ENCODE measurements around the gene MESP1. TPM values are rescaled to one million over a fixed set of nuclear protein-coding genes. Genes with fewer than 3 reads are reported as not detected.

Gene MESP1
- total and polyA plus RNA-seq, 12 donors = 0.46 to 11.7 (median 4.8) TPM

DNA sequence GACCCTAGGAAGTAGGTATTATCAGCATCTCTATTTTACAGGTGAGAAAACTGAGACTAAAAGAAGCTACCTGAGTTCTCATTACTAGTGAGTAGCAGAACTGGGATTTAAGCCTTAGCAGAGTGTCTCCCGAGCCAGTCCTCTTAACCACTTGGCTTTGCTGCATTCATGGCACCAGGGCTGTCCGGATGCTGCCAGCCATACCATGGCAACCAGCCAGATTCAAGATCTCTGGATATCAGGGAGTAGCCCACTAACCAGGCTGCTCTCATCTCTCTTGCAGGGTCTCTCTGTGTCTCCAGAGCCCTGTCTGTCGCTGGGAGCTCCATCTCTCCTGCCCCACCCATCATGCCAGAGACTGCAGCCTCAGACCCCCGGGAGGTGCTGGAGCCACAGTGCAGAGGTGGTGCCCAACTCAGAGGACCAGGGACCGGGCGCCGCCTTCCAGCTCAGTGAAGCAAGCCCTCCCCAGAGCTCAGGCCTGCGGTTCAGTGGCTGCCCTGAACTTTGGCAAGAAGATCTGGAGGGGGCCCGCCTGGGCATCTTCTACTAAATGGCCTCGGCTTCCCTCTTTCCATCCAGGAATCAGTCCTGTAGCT, 26.8 kb upstream of the MESP1 start:
- Histone ChIP-seq H3K9me3 (replicated peaks in 1 of 3) (no peaks in the 10 kb centered on the region), H3K36me3 (replicated peaks in 1 of 2) (no peaks in the 10 kb centered on the region), H3K4me3 (no peak overlapping the region), H3K27me3 (no peaks in the 10 kb centered on the region), H3K4me1 (replicated peaks in 1 of 2) (peaks cover 12 to 27% of the 10 kb centered on the region in 2 donors), H3K27ac (no peak overlapping the region)
- intact Hi-C loops (cut with DNase I) = no loop called here
- DNase-seq = no peak
- no peak for TF ChIP-seq POLR2A (IDR thresholded peaks at IDR 0.05)
- TF ChIP-seq, protein P1, sequence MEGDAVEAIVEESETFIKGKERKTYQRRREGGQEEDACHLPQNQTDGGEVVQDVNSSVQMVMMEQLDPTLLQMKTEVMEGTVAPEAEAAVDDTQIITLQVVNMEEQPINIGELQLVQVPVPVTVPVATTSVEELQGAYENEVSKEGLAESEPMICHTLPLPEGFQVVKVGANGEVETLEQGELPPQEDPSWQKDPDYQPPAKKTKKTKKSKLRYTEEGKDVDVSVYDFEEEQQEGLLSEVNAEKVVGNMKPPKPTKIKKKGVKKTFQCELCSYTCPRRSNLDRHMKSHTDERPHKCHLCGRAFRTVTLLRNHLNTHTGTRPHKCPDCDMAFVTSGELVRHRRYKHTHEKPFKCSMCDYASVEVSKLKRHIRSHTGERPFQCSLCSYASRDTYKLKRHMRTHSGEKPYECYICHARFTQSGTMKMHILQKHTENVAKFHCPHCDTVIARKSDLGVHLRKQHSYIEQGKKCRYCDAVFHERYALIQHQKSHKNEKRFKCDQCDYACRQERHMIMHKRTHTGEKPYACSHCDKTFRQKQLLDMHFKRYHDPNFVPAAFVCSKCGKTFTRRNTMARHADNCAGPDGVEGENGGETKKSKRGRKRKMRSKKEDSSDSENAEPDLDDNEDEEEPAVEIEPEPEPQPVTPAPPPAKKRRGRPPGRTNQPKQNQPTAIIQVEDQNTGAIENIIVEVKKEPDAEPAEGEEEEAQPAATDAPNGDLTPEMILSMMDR (IDR thresholded peaks at IDR 0.05) = no peak
- 90 to 94% (median 92%) methylated on average over 4 to 10 of the region's 10 CpGs for WGBS, 4 donors

DNA sequence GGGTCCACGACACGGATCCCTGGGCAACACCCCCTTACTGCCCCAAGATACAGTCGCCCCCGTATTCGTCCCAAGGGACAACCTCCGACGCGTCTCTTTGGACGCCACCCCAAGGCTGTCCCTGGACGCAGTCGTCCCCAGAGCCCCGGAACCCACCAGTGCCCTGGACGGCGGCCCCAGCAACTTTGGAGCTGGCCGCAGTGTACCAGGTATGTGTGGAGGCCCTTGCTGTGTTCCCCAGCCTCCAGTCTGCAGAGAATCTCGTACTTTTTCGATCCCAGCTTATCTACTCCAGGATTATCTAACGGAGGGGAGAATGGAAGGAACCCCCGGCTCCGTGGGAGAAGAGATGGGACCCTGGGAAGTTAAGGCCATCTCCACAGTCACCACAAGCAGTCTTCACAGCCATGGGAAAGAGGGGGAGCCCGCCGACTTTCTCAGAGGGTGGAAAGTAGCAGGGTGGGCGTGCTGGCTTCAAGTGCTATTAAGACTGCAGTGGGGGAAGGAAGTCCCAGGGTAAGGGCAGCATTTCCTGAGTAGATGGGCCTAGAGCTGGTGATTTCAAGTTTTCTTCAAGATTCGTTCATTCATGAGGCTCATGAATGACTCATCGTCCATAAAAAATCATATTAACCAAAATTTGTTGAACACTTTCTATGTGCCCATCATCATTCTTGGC, 26.2 kb upstream of the MESP1 start:
- H3K4me1 ChIP-seq (replicated peaks in 1 of 2) = peaks cover 12 to 22% of the 10 kb centered on the region in 2 donors
- WGBS, 4 donors = 63 to 84% (median 76%) methylated on average over 11 to 25 of the region's 25 CpGs
- H3K36me3 ChIP-seq (replicated peaks in 1 of 2) = no peaks in the 10 kb centered on the region
- intact Hi-C loops (cut with DNase I) = no loop called here
- no peak for TF ChIP-seq POLR2A (IDR thresholded peaks at IDR 0.05)
- TF ChIP-seq, protein P1 (IDR thresholded peaks at IDR 0.05) = no peak
- H3K4me3 ChIP-seq = peak overlapping the region in 1 of 4 donors; percentile 5
- no peak for DNase-seq
- no peak overlapping the region for H3K27ac ChIP-seq
- no peaks in the 10 kb centered on the region for H3K27me3 ChIP-seq
- no peaks in the 10 kb centered on the region for H3K9me3 ChIP-seq (replicated peaks in 1 of 3)

DNA sequence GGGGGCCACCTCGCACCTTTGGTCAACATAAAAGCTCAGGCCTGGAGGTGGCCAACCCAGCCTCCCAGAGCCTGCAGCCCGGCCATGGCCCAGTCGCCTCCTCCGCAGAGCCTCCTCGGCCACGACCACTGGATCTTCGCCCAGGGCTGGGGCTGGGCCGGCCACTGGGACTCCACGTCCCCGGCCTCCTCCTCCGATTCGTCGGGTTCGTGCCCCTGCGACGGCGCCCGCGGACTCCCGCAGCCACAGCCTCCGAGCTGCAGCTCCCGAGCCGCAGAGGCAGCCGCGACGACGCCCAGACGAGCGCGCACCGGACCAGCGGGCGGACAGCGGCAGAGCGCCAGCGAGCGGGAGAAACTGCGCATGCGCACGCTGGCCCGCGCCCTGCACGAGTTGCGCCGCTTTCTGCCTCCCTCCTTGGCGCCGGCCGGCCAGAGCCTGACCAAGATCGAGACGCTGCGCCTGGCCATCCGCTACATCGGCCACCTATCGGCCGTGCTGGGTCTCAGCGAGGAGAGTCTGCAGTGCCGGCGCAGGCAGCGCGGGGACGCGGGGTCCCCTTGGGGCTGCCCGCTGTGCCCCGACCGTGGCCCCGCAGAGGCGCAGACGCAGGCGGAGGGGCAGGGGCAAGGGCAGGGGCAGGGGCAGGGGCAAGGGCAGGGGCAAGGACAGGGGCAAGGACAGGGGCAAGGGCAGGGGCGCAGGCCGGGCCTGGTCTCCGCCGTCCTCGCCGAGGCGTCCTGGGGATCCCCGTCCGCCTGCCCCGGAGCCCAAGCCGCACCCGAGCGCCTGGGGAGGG, 25.4 kb upstream of the MESP1 start, which contains the start of gene MESP2:
Gene MESP2 (plus strand): TSS at position 59 of the 799 bp plus-strand sequence. CDS start 26 bp downstream, at position 85.
- no peaks in the 10 kb centered on the region for H3K9me3 ChIP-seq (replicated peaks in 1 of 3)
- no peaks in the 10 kb centered on the region for H3K27me3 ChIP-seq
- TF ChIP-seq, protein P1 (IDR thresholded peaks at IDR 0.05) = peak; percentile 29 to 79 (median 51)
- no peak for TF ChIP-seq POLR2A (IDR thresholded peaks at IDR 0.05)
- DNase-seq = peak; percentile 84 to 90 (median 88)
- H3K36me3 ChIP-seq (replicated peaks in 1 of 2) = no peaks in the 10 kb centered on the region
- intact Hi-C loops (cut with DNase I) = no loop called here
- H3K27ac ChIP-seq = peak within 1 kb of the TSS in 2 of 5 donors; percentile 24 to 42
- H3K4me3 ChIP-seq = peak within 1 kb of the TSS in 2 of 4 donors; percentile 5 to 36
- peaks cover 12 to 15% of the 10 kb centered on the region in 2 donors for H3K4me1 ChIP-seq (replicated peaks in 1 of 2)
- 3 to 14% (median 5%) methylated on average over 1 to 82 of the region's 82 CpGs; no CpG with 5 or more reads in 1 of the 4 donors for WGBS, 4 donors

DNA sequence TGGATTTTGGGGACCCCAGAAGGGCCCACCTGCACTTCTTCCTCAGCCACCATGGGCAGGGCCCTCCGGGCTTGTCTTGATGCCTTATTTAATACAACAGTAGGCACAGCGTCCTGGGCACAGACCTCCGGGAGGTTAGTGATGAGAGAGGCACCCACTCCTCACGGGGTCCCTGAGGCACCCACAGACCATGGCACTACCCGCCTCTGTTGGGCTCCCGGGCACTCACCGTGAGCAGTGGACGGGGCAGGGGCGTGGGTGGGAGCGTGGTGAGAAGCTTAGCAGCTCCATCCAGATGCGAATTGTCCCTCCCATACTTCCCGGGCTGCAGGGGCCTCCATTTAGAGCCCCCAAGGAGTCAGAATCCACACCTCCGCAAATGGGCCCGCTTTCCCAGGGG, 24.8 kb upstream of the MESP1 start:
- intact Hi-C loops (cut with DNase I) = no loop called here
- no peak overlapping the region for H3K27ac ChIP-seq
- no peaks in the 10 kb centered on the region for H3K9me3 ChIP-seq (replicated peaks in 1 of 3)
- no peaks in the 10 kb centered on the region for H3K36me3 ChIP-seq (replicated peaks in 1 of 2)
- TF ChIP-seq POLR2A (IDR thresholded peaks at IDR 0.05) = no peak
- TF ChIP-seq, protein P1 (IDR thresholded peaks at IDR 0.05) = no peak
- WGBS, 4 donors = 69 to 100% (median 72%) methylated on average over 1 to 14 of the region's 14 CpGs
- H3K4me3 ChIP-seq = peak overlapping the region in 1 of 4 donors; percentile 36
- H3K4me1 ChIP-seq (replicated peaks in 1 of 2) = peaks cover 12 to 13% of the 10 kb centered on the region in 2 donors
- no peak for DNase-seq
- no peaks in the 10 kb centered on the region for H3K27me3 ChIP-seq
